LNCaP clone FGC (cell line): ENCODE measurements around the gene NT5DC1.

Source experiments
- DNase-seq: peaks from one replicate; pipeline ENCODE4 v3.0.0-alpha.2; 2011; ENCODE audit warnings: low read depth
- H3K4me3 ChIP-seq: 2 replicates; pipeline ENCODE4 v1.5.1; 2011; ENCODE audit warnings: mild to moderate bottlenecking, low read depth, low read length, control low read depth
- TF ChIP-seq, protein P1 (sequence below): IDR thresholded peaks from 2 replicates; pipeline ENCODE4 v1.5.1; 2012; ENCODE audit warnings: mild to moderate bottlenecking; ENCODE audit not compliant: control insufficient read depth, insufficient read depth; ENCODE audit errors: extremely low read depth

NT5DC1 gene

DNA sequence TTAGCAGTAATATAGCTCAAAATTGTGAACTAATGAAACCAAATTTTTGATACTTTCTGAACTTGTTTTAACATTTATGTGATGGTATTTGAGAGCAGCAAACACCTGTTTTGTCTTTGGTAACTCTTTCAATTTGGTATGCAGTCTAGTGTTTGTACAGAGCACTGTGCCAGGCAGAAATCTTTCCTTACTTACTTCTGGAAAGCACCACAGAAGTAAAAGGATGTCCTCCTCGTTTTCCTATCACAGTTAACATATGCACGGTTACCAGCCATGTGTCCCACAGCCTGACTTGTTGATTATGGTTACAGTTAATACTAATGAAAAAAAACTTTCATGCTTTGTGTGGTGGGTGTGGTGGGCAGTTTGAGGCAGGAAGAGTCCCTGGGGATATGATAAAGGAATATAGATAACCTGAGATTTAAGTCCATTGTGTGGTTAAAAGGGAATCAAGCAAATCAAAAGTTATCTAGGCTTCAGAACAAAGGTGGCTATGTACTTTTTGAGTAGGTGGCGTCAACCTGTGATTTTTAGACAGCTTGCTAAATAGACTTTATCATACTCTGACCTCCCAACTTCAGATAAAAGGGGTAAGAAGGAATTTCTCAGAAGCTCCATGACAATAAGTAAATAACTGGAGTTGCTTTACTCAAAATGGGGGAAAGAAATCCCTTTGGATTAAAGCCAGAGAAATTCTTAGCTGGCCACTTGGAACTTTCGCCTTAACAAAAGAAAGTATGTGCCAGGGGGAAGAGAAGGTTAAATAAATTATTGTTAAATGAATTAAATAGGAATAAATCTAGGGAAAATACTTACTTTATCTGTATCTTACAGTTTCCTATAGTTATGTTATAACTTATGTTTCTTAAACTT is 45.4 kb downstream of the NT5DC1 start:
- H3K4me3 ChIP-seq, result no peak overlapping the region
- no peak for DNase-seq
- TF ChIP-seq, protein P1, sequence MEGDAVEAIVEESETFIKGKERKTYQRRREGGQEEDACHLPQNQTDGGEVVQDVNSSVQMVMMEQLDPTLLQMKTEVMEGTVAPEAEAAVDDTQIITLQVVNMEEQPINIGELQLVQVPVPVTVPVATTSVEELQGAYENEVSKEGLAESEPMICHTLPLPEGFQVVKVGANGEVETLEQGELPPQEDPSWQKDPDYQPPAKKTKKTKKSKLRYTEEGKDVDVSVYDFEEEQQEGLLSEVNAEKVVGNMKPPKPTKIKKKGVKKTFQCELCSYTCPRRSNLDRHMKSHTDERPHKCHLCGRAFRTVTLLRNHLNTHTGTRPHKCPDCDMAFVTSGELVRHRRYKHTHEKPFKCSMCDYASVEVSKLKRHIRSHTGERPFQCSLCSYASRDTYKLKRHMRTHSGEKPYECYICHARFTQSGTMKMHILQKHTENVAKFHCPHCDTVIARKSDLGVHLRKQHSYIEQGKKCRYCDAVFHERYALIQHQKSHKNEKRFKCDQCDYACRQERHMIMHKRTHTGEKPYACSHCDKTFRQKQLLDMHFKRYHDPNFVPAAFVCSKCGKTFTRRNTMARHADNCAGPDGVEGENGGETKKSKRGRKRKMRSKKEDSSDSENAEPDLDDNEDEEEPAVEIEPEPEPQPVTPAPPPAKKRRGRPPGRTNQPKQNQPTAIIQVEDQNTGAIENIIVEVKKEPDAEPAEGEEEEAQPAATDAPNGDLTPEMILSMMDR, result no peak

DNA sequence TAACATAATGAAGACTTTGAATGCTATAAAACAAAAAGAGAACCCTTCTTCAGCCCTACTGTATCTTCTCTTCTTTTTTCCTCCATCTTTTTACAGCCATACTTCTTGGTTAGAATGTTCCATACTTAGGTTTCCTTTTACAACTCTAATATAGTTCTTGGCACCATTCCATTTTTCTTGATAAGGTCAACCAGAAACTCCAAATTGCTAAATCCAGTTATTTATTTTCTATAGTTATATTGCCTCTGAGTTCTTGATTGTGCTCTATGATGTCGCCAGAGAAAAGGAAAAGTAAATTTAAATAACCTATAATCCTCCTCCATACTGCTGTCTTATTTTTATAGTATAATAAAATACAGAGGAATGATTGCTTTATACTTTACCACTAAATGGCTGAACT is 52.0 kb downstream of the NT5DC1 start:
- H3K4me3 ChIP-seq, result no peak overlapping the region
- no peak for DNase-seq
- TF ChIP-seq, protein P1, result no peak

DNA sequence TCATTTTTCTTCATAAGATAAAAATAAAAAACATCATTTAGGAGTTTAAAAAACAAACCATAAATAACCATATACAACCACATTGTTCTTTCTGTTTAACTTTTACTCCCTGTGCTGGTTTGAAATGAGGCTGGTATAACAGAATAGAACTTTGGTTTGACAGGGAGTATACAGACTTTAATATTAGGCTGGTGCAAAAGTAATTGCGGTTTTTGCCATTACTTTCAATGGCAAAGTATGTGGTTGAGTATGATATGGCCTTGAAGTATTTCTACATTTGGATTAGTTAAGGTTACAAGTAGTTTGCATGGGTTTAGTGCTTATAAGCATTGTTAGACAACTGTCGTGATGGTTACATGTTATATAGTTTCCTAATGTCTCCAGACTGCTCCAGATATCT is 54.2 kb downstream of the NT5DC1 start:
- DNase-seq, result no peak
- H3K4me3 ChIP-seq, result no peak overlapping the region
- TF ChIP-seq, protein P1, result no peak

DNA sequence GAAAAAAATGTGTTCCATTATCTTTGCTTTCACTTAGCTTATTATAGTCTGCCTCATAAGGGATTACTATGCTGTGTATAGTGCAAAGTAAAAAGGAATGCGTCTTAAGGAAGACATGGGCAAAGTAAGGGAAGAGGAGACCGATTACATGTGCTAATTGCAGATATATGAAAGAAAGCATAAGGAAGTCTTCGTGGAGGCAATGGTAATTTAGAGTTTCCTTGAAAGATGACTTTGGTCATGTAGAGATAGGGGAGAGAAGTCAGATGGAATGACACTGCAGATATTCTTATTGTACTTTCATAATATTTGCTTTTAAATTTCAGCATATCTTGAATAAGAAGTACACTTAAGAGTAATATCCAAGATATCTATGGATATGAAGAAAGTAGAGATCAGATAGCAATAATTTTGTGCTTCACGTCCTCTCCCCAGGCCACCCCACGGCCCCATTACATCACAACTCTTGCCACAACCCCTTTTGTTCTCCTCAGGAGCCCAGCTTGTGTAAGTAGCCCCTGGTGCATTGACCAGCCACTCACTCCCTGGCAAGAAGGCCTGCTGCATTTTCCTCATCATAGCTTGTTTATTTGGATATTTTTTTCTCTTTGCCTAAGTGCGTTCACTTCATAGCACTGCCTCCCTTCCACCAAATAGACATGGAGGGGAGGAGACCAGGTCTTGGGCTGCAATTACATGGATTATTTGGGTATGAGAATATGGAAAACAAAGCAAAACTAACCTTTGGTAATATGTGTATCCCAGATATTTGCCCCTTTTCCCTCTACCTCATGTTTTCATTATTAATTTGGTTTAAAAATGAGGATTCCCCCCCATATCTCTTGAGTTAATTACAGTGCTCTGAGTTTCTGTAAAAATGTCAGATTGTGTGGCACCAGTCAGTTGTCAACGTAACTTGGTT is 56.0 kb downstream of the NT5DC1 start:
- no peak for DNase-seq
- H3K4me3 ChIP-seq, result no peak overlapping the region
- TF ChIP-seq, protein P1, result no peak

DNA sequence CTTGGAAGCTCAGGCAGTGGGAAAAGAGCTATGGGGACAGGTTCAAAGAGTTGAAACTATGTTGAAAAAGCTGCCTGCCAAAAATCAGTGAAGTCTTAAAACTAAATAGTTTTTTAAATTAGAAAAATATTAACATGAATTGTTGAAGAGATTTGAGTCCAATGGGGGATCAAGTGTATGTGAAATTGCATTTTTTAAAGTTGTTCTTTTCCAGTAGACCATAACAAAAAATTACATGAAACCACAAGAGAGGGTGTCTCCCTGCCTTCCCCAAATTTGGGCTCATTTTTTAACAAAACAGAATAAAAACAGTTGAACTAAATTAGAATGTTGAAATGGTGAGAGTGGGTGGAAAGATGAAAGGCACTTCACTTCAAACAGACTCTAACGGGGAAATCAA is 56.7 kb downstream of the NT5DC1 start:
- DNase-seq, result no peak

DNA sequence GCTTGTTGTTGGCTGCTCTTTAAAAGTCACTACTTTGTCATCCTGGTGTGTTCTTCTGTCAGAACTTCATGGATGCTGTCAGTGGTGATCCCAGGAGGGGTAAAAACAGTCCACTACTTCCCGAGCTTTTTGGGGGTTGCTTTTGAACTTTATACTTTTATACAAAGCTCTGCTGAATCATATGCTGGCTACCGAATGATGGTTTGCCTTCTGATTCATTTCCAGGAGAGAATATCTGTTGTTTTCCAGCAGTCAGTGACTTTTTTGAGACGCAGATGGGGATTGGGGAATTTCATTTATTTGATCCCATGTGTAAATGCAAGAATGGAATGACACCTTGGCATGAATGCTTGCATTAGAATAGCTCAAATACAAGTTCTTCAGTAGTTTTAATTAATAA is 58.0 kb downstream of the NT5DC1 start:
- H3K4me3 ChIP-seq, result no peak overlapping the region
- TF ChIP-seq, protein P1, result no peak
- no peak for DNase-seq

More for the DNA sequence above, 56.7 kb downstream of the NT5DC1 start:
- TF ChIP-seq, protein P1, result no peak
- no peak overlapping the region for H3K4me3 ChIP-seq
